MM.1S (cell line): ENCODE results near the gene PPP4C.

ENCODE experiments used
- DNase-seq: peaks from one replicate; pipeline ENCODE4 v3.0.0-alpha.2; 2015
- H2AFZ ChIP-seq: fragments of 300-600 bp; sonication (generic); 2 replicates; pipeline ENCODE4 v1.6.0; 2016; ENCODE audit warnings: antibody characterized with exemption, low read length
- H3F3A ChIP-seq: fragments of 300-600 bp; sonication (generic); 2 replicates; pipeline ENCODE4 v1.6.1; 2016; ENCODE audit warnings: mild to moderate bottlenecking, antibody characterized with exemption, low read length, moderate library complexity, mixed read lengths; ENCODE audit not compliant: insufficient read depth
- H3K27ac ChIP-seq: fragments of 300-600 bp; sonication (generic); 2 replicates; pipeline ENCODE4 v1.5.1; 2016; ENCODE audit warnings: mild to moderate bottlenecking, low read length
- H3K27me3 ChIP-seq: fragments of 300-600 bp; sonication (generic); replicated peaks from 2 replicates; pipeline ENCODE4 v1.6.0; 2016; ENCODE audit warnings: low read length; ENCODE audit not compliant: insufficient read depth
- H3K36me3 ChIP-seq: fragments of 300-600 bp; sonication (generic); replicated peaks from 2 replicates; pipeline ENCODE4 v1.6.1; 2016; ENCODE audit warnings: mild to moderate bottlenecking, low read length, mixed read lengths; ENCODE audit not compliant: insufficient read depth
- H3K4me1 ChIP-seq: fragments of 300-600 bp; sonication (generic); 2 replicates; pipeline ENCODE4 v1.6.1; 2016; ENCODE audit warnings: low read length, mixed read lengths
- H3K4me2 ChIP-seq: fragments of 300-600 bp; sonication (generic); 2 replicates; pipeline ENCODE4 v1.6.0; 2016; ENCODE audit warnings: low read depth, low read length
- H3K4me3 ChIP-seq: fragments of 300-600 bp; sonication (generic); 2 replicates; pipeline ENCODE4 v1.5.1; 2016; ENCODE audit warnings: low read length, mixed read lengths
- H3K79me2 ChIP-seq: fragments of 300-600 bp; sonication (generic); 2 replicates; pipeline ENCODE4 v1.6.1; 2016; ENCODE audit warnings: mixed run types, low read length, mixed read lengths
- H3K9ac ChIP-seq: fragments of 300-600 bp; sonication (generic); 2 replicates; pipeline ENCODE4 v1.6.1; 2016; ENCODE audit warnings: low read length, mixed read lengths
- H3K9me2 ChIP-seq: fragments of 300-600 bp; sonication (generic); replicated peaks from 2 replicates; pipeline ENCODE4 v1.6.1; 2016; ENCODE audit warnings: mild to moderate bottlenecking, low read length, mixed read lengths; ENCODE audit not compliant: insufficient read depth
- H3K9me3 ChIP-seq: fragments of 300-600 bp; sonication (generic); replicated peaks from 2 replicates; pipeline ENCODE4 v1.6.1; 2016; ENCODE audit warnings: mild to moderate bottlenecking, low read length, mixed read lengths; ENCODE audit not compliant: insufficient read depth
- H4K20me1 ChIP-seq: fragments of 300-600 bp; sonication (generic); 2 replicates; pipeline ENCODE4 v1.6.1; 2016; ENCODE audit warnings: mild to moderate bottlenecking, low read length, moderate library complexity, mixed read lengths; ENCODE audit not compliant: insufficient read depth
- CTCF ChIP-seq: fragments of 300-600 bp; sonication (generic); IDR thresholded peaks from 2 replicates; pipeline ENCODE4 v1.5.1; 2016; ENCODE audit warnings: antibody characterized with exemption, low read length, mixed read lengths
- EZH2 ChIP-seq: fragments of 300-600 bp; sonication (generic); optimal IDR thresholded peaks from 2 replicates; pipeline ENCODE3; 2017; ENCODE audit warnings: low read depth, mild to moderate bottlenecking, antibody characterized with exemption, low read length, mixed read lengths
- EZH2phosphoT487 ChIP-seq: fragments of 300-600 bp; sonication (generic); IDR thresholded peaks from 2 replicates; pipeline ENCODE4 v1.6.1; 2018; ENCODE audit warnings: antibody characterized with exemption, low read length

PPP4C gene

GRCh38 chr16:30046588-30046987 lies 29.2 kb upstream of the PPP4C start:
- Histone ChIP-seq H3K27me3 (no peaks in the 10 kb centered on the region), H3K4me3 (no peak overlapping the region), H3K9me3 (no peaks in the 10 kb centered on the region), H3F3A (no peaks in the 10 kb centered on the region), H3K27ac (no peak overlapping the region), H4K20me1 (no peaks in the 10 kb centered on the region), H3K79me2 (no peaks in the 10 kb centered on the region), H2AFZ (no peak overlapping the region), H3K9me2 (no peaks in the 10 kb centered on the region), H3K4me1 (no peaks in the 10 kb centered on the region), H3K9ac (no peak overlapping the region), H3K36me3 (no peaks in the 10 kb centered on the region), H3K4me2 (no peak overlapping the region)
- DNase-seq = no peak
- no peak for TF ChIP-seq EZH2phosphoT487
- no peak for TF ChIP-seq EZH2
- TF ChIP-seq CTCF = no peak

- Histone ChIP-seq H3K27ac (no peak overlapping the region), H3K36me3 (no peaks in the 10 kb centered on the region), H2AFZ (no peak overlapping the region), H3K79me2 (peaks cover 6% of the 10 kb centered on the region), H3K4me2 (no peak overlapping the region), H3K9ac (no peak overlapping the region), H4K20me1 (no peaks in the 10 kb centered on the region), H3K4me1 (peaks cover 6% of the 10 kb centered on the region), H3K27me3 (no peaks in the 10 kb centered on the region), H3K9me3 (no peaks in the 10 kb centered on the region), H3F3A (0 out of 2 replicates have a peak, but pooled peaks cover 3% of the 10 kb centered on the region), H3K4me3 (no peak overlapping the region), H3K9me2 (no peaks in the 10 kb centered on the region)
- TF ChIP-seq EZH2 = no peak
- no peak for TF ChIP-seq CTCF
- TF ChIP-seq EZH2phosphoT487 = no peak
- DNase-seq = no peak
Measured at GRCh38 chr16:30049871-30050270, 25.9 kb upstream of the PPP4C start.

DNA sequence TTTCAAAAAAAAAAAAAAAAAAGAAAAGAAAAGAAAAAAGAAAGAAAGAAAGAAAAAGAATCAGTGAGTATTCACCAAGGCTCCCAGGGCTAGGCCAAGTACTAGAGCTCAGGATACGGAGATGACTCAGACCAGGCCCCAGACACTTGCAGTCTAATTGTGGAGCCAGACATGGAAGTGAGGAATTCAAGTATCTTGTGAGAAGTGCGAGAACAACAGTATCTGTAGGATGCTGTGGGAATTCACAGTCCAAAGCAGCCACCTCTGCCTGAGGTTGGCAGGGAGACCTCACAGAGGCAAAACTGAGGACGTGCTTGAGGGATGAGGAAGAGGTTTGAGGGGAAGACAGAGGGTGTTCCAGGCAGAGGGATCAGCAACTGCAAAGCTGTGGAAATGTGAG lies 24.3 kb upstream of the PPP4C start:
- H2AFZ ChIP-seq = no peak overlapping the region
- no peaks in the 10 kb centered on the region for H3K36me3 ChIP-seq

More for the DNA sequence above, 24.3 kb upstream of the PPP4C start:
- H3K4me3 ChIP-seq = no peak overlapping the region
- no peaks in the 10 kb centered on the region for H3K27me3 ChIP-seq
- H3K79me2 ChIP-seq = peaks cover 6% of the 10 kb centered on the region
- H3K9me2 ChIP-seq = no peaks in the 10 kb centered on the region
- H3K4me2 ChIP-seq = no peak overlapping the region
- peaks cover 6% of the 10 kb centered on the region for H3K4me1 ChIP-seq
- 0 out of 2 replicates have a peak, but pooled peaks cover 3% of the 10 kb centered on the region for H3F3A ChIP-seq
- no peak for TF ChIP-seq CTCF
- DNase-seq = no peak
- no peak overlapping the region for H3K27ac ChIP-seq
- H4K20me1 ChIP-seq = no peaks in the 10 kb centered on the region
- no peak overlapping the region for H3K9ac ChIP-seq
- H3K9me3 ChIP-seq = no peaks in the 10 kb centered on the region
